Measurements from ENCODE around the gene BMP7. TPM values are rescaled to one million over a fixed set of nuclear protein-coding genes. Genes with fewer than 3 reads are reported as not detected.

BMP7 gene
- total and polyA plus RNA-seq, 2 of the 8 experiments (the other 6 are each of a cell fraction or from before 2014, with no cell fraction given) = 9.2 to 14.7 TPM

GRCh38 chr20:57187068-57187634 is 79.3 kb downstream of the BMP7 start (continued):
- TF ChIP-seq CHD7 (IDR thresholded peaks at IDR 0.05; ENCODE audit: insufficient replicate concordance, low read length) (no peak), SP4 (IDR thresholded peaks at IDR 0.05; ENCODE audit: low read length) (no peak), BCL11A (IDR thresholded peaks at IDR 0.05; ENCODE audit: low read depth in 2 of 2, low read length in 2 of 2) (no peak)

All from H1 (cell line).